Tibial nerve (tissue), 4 donors: Measurements from ENCODE around the gene CENPT. TPM values are rescaled to one million over a fixed set of nuclear protein-coding genes. Genes with fewer than 3 reads are reported as not detected.
"Not testable (repeated sequence)": the region's sequence is repeated elsewhere in the genome, so short reads cannot be mapped to it uniquely, and the experiment has no call there.

Experiments
- DNase-seq, 2 donors: peaks; one replicate each; pipeline ENCODE4 v3.0.0-alpha.2; 2019; ENCODE audit warnings: low spot score in 2 of 2
- H3K27ac ChIP-seq, 4 donors: fragments of 200-600 bp; sonication (generic) in 3 of 4; one replicate each; pipeline ENCODE4 v1.5.1; 2017 to 2019; ENCODE audit warnings: mild to moderate bottlenecking in 1 of 4
- H3K27me3 ChIP-seq, 2 donors: fragments of 200-600 bp; sonication (generic) in 1 of 2; one replicate each; pipeline versions ENCODE4 v1.5.1 to v1.6.0; 2017 to 2019
- H3K36me3 ChIP-seq, 3 donors: fragments of 200-600 bp; sonication (generic); one replicate each; pipeline ENCODE4 v1.5.1; 2018 to 2019
- H3K4me1 ChIP-seq, 4 donors: fragments of 200-600 bp; sonication (generic) in 3 of 4; one replicate each; pipeline ENCODE4 v1.5.1; 2017 to 2019
- H3K4me3 ChIP-seq, 4 donors: fragments of 200-600 bp; sonication (generic) in 3 of 4; one replicate each; pipeline ENCODE4 v1.5.1; 2017 to 2019; ENCODE audit warnings: mild to moderate bottlenecking in 1 of 4, moderate library complexity in 1 of 4
- H3K9me3 ChIP-seq, 4 donors: fragments of 200-600 bp; sonication (generic) in 3 of 4; one replicate each; pipeline ENCODE4 v1.5.1; 2017 to 2019
- CTCF ChIP-seq, 5 experiments: fragments of 200-600 bp in 3 of 5; fragments of 450-650 bp in 2 of 5; sonication (generic) in 3 of 5; IDR thresholded peaks; one replicate each; pipeline ENCODE4 v1.5.1; 2016 to 2019; ENCODE audit warnings: antibody characterized with exemption in 5 of 5, mild to moderate bottlenecking in 3 of 5, moderate library complexity in 2 of 5
- EP300 ChIP-seq, 2 donors: sonication (generic); formaldehyde crosslinking; IDR thresholded peaks; one replicate each; pipeline ENCODE4 v1.6.1; 2017; ENCODE audit warnings: antibody characterized with exemption in 2 of 2, mild to moderate bottlenecking in 1 of 2
- POLR2A ChIP-seq, 2 donors: fragments of 450-650 bp; IDR thresholded peaks; one replicate each; pipeline ENCODE4 v1.6.1; 2017; ENCODE audit warnings: antibody characterized with exemption in 2 of 2, mild to moderate bottlenecking in 2 of 2, moderate library complexity in 2 of 2
- WGBS, 2 donors: methylation state at CpG; one replicate each; pipeline ENCODE4 v1.1.5; 2018; 5-methylcytosine and 5-hydroxymethylcytosine counted together
- total RNA-seq, 4 donors: library from RNA; depleted of rRNA; stranded (reverse); fragments of >200 nt; gene quantifications; one replicate each; pipeline ENCODE4 v1.1.0, GENCODE V29; 2016

CENPT gene
- total RNA-seq, 4 donors from 2014 or later: 51.3 to 101 (median 59.2) TPM

DNA sequence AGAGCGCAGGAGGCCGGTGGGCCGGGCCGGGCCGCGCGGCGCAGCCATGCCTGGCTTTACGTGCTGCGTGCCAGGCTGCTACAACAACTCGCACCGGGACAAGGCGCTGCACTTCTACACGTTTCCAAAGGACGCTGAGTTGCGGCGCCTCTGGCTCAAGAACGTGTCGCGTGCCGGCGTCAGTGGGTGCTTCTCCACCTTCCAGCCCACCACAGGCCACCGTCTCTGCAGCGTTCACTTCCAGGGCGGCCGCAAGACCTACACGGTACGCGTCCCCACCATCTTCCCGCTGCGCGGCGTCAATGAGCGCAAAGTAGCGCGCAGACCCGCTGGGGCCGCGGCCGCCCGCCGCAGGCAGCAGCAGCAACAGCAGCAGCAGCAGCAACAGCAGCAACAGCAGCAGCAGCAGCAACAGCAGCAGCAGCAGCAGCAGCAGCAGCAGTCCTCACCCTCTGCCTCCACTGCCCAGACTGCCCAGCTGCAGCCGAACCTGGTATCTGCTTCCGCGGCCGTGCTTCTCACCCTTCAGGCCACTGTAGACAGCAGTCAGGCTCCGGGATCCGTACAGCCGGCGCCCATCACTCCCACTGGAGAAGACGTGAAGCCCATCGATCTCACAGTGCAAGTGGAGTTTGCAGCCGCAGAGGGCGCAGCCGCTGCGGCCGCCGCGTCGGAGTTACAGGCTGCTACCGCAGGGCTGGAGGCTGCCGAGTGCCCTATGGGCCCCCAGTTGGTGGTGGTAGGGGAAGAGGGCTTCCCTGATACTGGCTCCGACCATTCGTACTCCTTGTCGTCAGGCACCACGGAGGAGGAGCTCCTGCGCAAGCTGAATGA is 4.8 kb downstream of the CENPT start:
- H3K36me3 ChIP-seq: no peaks in the 10 kb centered on the region
- H3K4me1 ChIP-seq: peaks cover 0 to 45% (median 40%) of the 10 kb centered on the region in 4 donors
- no peaks in the 10 kb centered on the region for H3K27me3 ChIP-seq
- no peaks in the 10 kb centered on the region for H3K9me3 ChIP-seq
- peak overlapping the region; percentile 97 to 100 (median 99) for H3K27ac ChIP-seq
- TF ChIP-seq CTCF (IDR thresholded peaks at IDR 0.05) (no peak), POLR2A (IDR thresholded peaks at IDR 0.05) (no peak), EP300 (IDR thresholded peaks at IDR 0.05) (no peak)
- WGBS, 2 donors: 0% methylated on average over 1 to 47 of the region's 67 CpGs
- no peak for DNase-seq
- peak overlapping the region; percentile 51 to 100 (median 72) for H3K4me3 ChIP-seq

- WGBS, 2 donors: 0% methylated on average over 13 to 61 of the region's 83 CpGs
- peak; percentile 61 to 63 for TF ChIP-seq EP300 (IDR thresholded peaks at IDR 0.05)
- peak; percentile 33 to 71 for TF ChIP-seq POLR2A (IDR thresholded peaks at IDR 0.05)
- peak; percentile 88 to 97 (median 93) for TF ChIP-seq CTCF (IDR thresholded peaks at IDR 0.05)
These were observed 5.5 kb downstream of the CENPT start, which contains the start of gene THAP11 for GRCh38 chr16:67841816-67842508. Gene THAP11 (plus strand): TSS chr16:67842320. CDS start chr16:67842555, 235 bp downstream.

DNA sequence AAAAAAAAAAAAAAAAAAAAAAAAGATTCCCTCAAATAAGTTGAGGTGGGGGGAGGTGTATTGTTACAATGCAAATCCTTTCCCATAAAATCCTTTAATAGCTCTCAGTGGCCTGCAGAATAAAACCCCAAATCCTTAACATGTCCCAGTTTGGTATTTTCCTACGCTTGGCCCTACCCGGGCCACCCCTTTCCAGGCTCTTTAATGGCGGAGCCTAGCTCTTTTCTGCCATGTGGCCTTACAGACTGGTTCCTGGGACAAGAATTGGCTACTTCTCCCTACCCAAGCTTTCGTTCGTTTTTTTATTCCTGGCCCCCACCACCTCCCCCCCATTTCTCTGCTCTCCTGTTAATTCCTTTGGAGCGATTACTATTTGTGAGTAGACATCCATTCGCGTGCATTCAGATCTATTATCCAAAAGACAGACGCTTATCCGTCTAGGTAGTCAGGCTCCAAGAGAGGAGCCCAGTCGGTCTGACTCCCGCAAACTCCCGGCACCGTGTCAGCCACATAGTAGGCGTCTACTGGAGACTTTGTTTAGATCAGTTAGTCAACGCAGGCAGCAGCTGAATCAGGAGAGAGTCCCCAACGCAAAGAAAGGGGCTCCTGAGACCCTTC is 6.2 kb downstream of the CENPT start:
- H3K9me3 ChIP-seq: no peaks in the 10 kb centered on the region
- peak overlapping the region; percentile 97 to 100 (median 99) for H3K27ac ChIP-seq
- peak overlapping the region; percentile 51 to 100 (median 72) for H3K4me3 ChIP-seq
- no peaks in the 10 kb centered on the region for H3K27me3 ChIP-seq
- DNase-seq: no peak
- WGBS, 2 donors: 48 to 49% methylated on average over 15 to 17 of the region's 17 CpGs
- no peaks in the 10 kb centered on the region for H3K36me3 ChIP-seq
- H3K4me1 ChIP-seq: peaks cover 0 to 41% (median 36%) of the 10 kb centered on the region in 4 donors
- TF ChIP-seq POLR2A (IDR thresholded peaks at IDR 0.05) (no peak), EP300 (IDR thresholded peaks at IDR 0.05) (no peak), CTCF (IDR thresholded peaks at IDR 0.05) (no peak)

More at GRCh38 chr16:67841816-67842508, 5.5 kb downstream of the CENPT start, which contains the start of gene THAP11:
- Histone ChIP-seq H3K27me3 (no peaks in the 10 kb centered on the region), H3K4me1 (peaks cover 0 to 41% (median 36%) of the 10 kb centered on the region in 4 donors), H3K27ac (peak within 1 kb of the TSS; percentile 97 to 100 (median 99)), H3K36me3 (no peaks in the 10 kb centered on the region), H3K4me3 (peak within 1 kb of the TSS; percentile 51 to 100 (median 72)), H3K9me3 (no peaks in the 10 kb centered on the region)
- DNase-seq: peak; percentile 86 to 95

- DNase-seq: no peak
- 84 to 85% methylated on average over 2 of the region's 2 CpGs for whole genome bisulfite sequencing, 2 donors
- H3K9me3 ChIP-seq: no peaks in the 10 kb centered on the region
- no peak overlapping the region for H3K4me3 ChIP-seq
- H3K27ac ChIP-seq: no peak overlapping the region
- H3K36me3 ChIP-seq: no peaks in the 10 kb centered on the region
- H3K4me1 ChIP-seq: peaks cover 0 to 17% (median 11%) of the 10 kb centered on the region in 4 donors
- TF ChIP-seq CTCF (IDR thresholded peaks at IDR 0.05) (no peak), POLR2A (IDR thresholded peaks at IDR 0.05) (no peak), EP300 (IDR thresholded peaks at IDR 0.05) (no peak)
- no peaks in the 10 kb centered on the region for H3K27me3 ChIP-seq
These were observed 9.7 kb downstream of the CENPT start for GRCh38 chr16:67837811-67838210.

DNA sequence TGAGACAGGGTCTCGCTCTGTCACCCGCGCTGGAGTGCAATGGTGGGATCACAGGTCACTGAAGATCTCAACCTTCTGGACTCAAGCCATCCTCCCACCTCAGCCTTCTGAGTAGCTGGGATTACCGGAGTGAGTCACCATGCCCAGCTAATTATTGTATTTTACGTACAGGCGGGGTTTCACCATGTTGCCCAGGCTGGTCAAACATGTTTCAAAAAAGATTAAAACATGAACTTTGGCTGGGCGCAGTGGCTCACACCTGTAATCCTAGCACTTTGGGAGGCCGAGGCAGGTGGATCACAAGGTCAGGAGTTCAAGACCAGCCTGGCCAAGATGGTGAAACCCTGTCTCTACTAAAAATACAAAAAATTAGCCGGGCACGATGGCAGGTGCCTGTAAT is 10.3 kb downstream of the CENPT start:
- not testable (repeated sequence) for H3K27me3 ChIP-seq, H3K27ac ChIP-seq, DNase-seq, H3K4me3 ChIP-seq, H3K36me3 ChIP-seq, H3K9me3 ChIP-seq
- WGBS, 2 donors: 91 to 98% methylated on average over 10 of the region's 10 CpGs
- peaks cover 0 to 23% (median 12%) of the 10 kb centered on the region in 4 donors for H3K4me1 ChIP-seq
